ENCODE results near the gene PTGDS. TPM values are rescaled to one million over a fixed set of nuclear protein-coding genes. Genes with fewer than 3 reads are reported as not detected.

The PTGDS gene
- total and polyA plus RNA-seq, 4 donors: 0.23 to 15.2 (median 6.4) TPM

DNA sequence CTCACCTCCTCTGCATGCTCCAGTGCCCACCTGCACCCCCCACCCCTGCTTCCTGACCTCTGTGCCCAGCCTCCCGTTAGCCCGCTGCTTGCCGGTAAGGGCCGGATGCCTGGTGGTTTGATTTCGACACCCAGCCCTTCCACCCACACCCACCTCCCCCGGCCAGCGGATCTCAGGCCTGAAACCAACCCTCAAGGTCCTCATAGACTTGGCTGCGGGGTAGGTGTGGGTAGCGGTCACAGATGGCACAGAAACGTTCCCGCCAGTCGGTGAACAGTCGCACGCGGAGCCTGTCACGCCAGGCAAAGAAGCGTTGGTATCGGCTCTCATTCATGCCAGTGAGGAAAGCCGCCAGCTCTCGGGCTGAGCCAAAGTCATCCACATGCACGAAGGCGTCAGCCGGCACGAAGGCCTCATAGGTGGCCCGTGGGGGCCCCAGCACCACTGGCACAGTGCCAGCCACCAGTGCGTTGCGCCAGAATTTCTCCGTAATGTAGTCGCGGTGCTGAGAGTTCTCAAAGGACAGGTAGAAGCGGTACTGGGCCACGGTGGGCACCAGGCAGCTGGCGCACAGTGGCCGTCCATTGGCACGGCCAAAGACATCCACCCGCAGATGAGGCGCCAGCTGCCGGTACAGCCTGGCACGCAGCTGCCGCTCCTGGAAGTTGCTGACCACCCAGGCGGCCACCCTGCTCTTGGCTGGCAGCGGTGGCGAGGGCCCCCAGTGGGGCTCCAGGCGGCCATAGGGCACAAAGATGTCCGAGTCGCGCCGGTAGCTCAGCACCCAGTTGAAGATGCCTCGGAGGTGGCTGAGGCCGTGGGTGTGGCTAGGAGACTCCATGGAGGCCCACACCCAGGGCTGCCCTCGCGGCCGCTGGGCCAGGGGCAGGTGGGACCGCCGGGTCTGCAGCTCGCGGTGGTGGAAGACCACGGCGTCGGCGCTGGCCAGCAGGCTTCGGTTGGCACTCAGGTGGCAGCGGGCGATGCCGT is 53.5 kb downstream of the PTGDS start (continued):
- TF ChIP-seq, protein P1, sequence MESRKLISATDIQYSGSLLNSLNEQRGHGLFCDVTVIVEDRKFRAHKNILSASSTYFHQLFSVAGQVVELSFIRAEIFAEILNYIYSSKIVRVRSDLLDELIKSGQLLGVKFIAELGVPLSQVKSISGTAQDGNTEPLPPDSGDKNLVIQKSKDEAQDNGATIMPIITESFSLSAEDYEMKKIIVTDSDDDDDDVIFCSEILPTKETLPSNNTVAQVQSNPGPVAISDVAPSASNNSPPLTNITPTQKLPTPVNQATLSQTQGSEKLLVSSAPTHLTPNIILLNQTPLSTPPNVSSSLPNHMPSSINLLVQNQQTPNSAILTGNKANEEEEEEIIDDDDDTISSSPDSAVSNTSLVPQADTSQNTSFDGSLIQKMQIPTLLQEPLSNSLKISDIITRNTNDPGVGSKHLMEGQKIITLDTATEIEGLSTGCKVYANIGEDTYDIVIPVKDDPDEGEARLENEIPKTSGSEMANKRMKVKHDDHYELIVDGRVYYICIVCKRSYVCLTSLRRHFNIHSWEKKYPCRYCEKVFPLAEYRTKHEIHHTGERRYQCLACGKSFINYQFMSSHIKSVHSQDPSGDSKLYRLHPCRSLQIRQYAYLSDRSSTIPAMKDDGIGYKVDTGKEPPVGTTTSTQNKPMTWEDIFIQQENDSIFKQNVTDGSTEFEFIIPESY (IDR thresholded peaks at IDR 0.05): no peak

Other genes with a start within 250 kb of the PTGDS start
Only the 30 nearest of the 37 such genes appear.
- gene LCN8, start 219.3 kb upstream of the PTGDS start, total RNA-seq: not detected
- gene LCN8, start 219.3 kb upstream of the PTGDS start, polyA plus RNA-seq: not detected
- gene LCN15, start 213.0 kb upstream of the PTGDS start, total RNA-seq: not detected
- gene LCN15, start 213.0 kb upstream of the PTGDS start, polyA plus RNA-seq: not detected
- 10 to 100 TPM; 32.2 to 58.9 TPM for gene TMEM141, start 186.2 kb upstream of the PTGDS start, total RNA-seq
- gene TMEM141, start 186.2 kb upstream of the PTGDS start, polyA plus RNA-seq: 10 to 100 TPM; 73.6 to 74.7 TPM
- gene CCDC183, start 181.2 kb upstream of the PTGDS start, total RNA-seq: 1 to 10 TPM in 1 of 2 donors, under 1 TPM in 1; 0.75 to 1.8 TPM
- 1 to 10 TPM in 1 of 2 donors, under 1 TPM in 1; 0.20 to 1.3 TPM for gene CCDC183, start 181.2 kb upstream of the PTGDS start, polyA plus RNA-seq
- 10 to 100 TPM; 12.6 to 32.6 TPM for gene RABL6, start 169.6 kb upstream of the PTGDS start, total RNA-seq
- 1 to 10 TPM; 3.6 to 8.7 TPM for gene RABL6, start 169.6 kb upstream of the PTGDS start, polyA plus RNA-seq
- gene AJM1, start 135.0 kb upstream of the PTGDS start, total RNA-seq: 1 to 10 TPM in 1 of 2 donors, under 1 TPM in 1; 0.56 to 2.3 TPM
- 1 to 10 TPM in 1 of 2 donors, under 1 TPM in 1; 0.61 to 1.0 TPM for gene AJM1, start 135.0 kb upstream of the PTGDS start, polyA plus RNA-seq
- gene PHPT1, start 128.1 kb upstream of the PTGDS start, total RNA-seq: 10 to 100 TPM; 23.2 to 40.4 TPM
- gene PHPT1, start 128.1 kb upstream of the PTGDS start, polyA plus RNA-seq: 10 to 100 TPM; 44.2 to 83.1 TPM
- gene MAMDC4, start 125.2 kb upstream of the PTGDS start, total RNA-seq: 1 to 10 TPM; 4.0 to 8.1 TPM
- 1 to 10 TPM; 2.4 to 3.9 TPM for gene MAMDC4, start 125.2 kb upstream of the PTGDS start, polyA plus RNA-seq
- gene EDF1, start 111.2 kb upstream of the PTGDS start, total RNA-seq: 100 to 1,000 TPM; 123 to 248 TPM
- 100 to 1,000 TPM; 289 to 513 TPM for gene EDF1, start 111.2 kb upstream of the PTGDS start, polyA plus RNA-seq
- gene TRAF2, start 91.0 kb upstream of the PTGDS start, total RNA-seq: 10 to 100 TPM in 1 of 2 donors, 1 to 10 TPM in 1; 7.5 to 14.9 TPM
- 1 to 10 TPM; 4.7 to 6.1 TPM for gene TRAF2, start 91.0 kb upstream of the PTGDS start, polyA plus RNA-seq
- 100 to 1,000 TPM in 1 of 2 donors, 10 to 100 TPM in 1; 64.0 to 163 TPM for gene FBXW5, start 32.8 kb upstream of the PTGDS start, total RNA-seq
- gene FBXW5, start 32.8 kb upstream of the PTGDS start, polyA plus RNA-seq: 100 to 1,000 TPM in 1 of 2 donors, 10 to 100 TPM in 1; 87.1 to 130 TPM
- gene C8G, start 32.3 kb upstream of the PTGDS start, total RNA-seq: 100 to 1,000 TPM in 1 of 2 donors, 10 to 100 TPM in 1; 25.1 to 323 TPM
- gene C8G, start 32.3 kb upstream of the PTGDS start, polyA plus RNA-seq: 1,000 to 10,000 TPM in 1 of 2 donors, 100 to 1,000 TPM in 1; 892 to 1,117 TPM
- gene LCN12, start 25.2 kb upstream of the PTGDS start, total RNA-seq: 1 to 10 TPM; 2.3 to 5.2 TPM
- 10 to 100 TPM in 1 of 2 donors, 1 to 10 TPM in 1; 7.3 to 12.2 TPM for gene LCN12, start 25.2 kb upstream of the PTGDS start, polyA plus RNA-seq
- under 1 TPM in 1 of 2 donors, not detected in 1; 0.08 TPM for gene LCNL1, start 5.5 kb downstream of the PTGDS start, total RNA-seq
- gene LCNL1, start 5.5 kb downstream of the PTGDS start, polyA plus RNA-seq: under 1 TPM in 1 of 2 donors, not detected in 1; 0.01 TPM
- gene PAXX, start 14.9 kb downstream of the PTGDS start, total RNA-seq: 1 to 10 TPM; 7.3 to 9.0 TPM
- gene PAXX, start 14.9 kb downstream of the PTGDS start, polyA plus RNA-seq: 10 to 100 TPM; 29.4 to 34.1 TPM
- under 1 TPM; 0.33 to 0.42 TPM for gene CLIC3, start 19.1 kb downstream of the PTGDS start, total RNA-seq
- under 1 TPM; 0.38 to 0.83 TPM for gene CLIC3, start 19.1 kb downstream of the PTGDS start, polyA plus RNA-seq
- gene ABCA2, start 50.7 kb downstream of the PTGDS start, total RNA-seq: 10 to 100 TPM in 1 of 2 donors, 1 to 10 TPM in 1; 2.9 to 15.2 TPM
- gene ABCA2, start 50.7 kb downstream of the PTGDS start, polyA plus RNA-seq: 10 to 100 TPM in 1 of 2 donors, 1 to 10 TPM in 1; 9.5 to 15.1 TPM
- under 1 TPM; 0.37 to 0.67 TPM for gene FUT7, start 54.6 kb downstream of the PTGDS start, total RNA-seq
- under 1 TPM in 1 of 2 donors, not detected in 1; 0.14 TPM for gene FUT7, start 54.6 kb downstream of the PTGDS start, polyA plus RNA-seq
- 1 to 10 TPM; 2.7 to 5.6 TPM for gene NPDC1, start 68.7 kb downstream of the PTGDS start, total RNA-seq
- gene NPDC1, start 68.7 kb downstream of the PTGDS start, polyA plus RNA-seq: 10 to 100 TPM in 1 of 2 donors, 1 to 10 TPM in 1; 9.0 to 14.5 TPM
- under 1 TPM; 0.09 to 0.25 TPM for gene ENTPD2, start 76.6 kb downstream of the PTGDS start, total RNA-seq
- gene ENTPD2, start 76.6 kb downstream of the PTGDS start, polyA plus RNA-seq: under 1 TPM; 0.17 to 0.40 TPM
- 1 to 10 TPM in 1 of 2 donors, under 1 TPM in 1; 0.08 to 1.8 TPM for gene SAPCD2, start 93.1 kb downstream of the PTGDS start, total RNA-seq
- under 1 TPM; 0.06 to 0.38 TPM for gene SAPCD2, start 93.1 kb downstream of the PTGDS start, polyA plus RNA-seq
- gene UAP1L1, start 100.0 kb downstream of the PTGDS start, total RNA-seq: 1 to 10 TPM; 1.8 to 2.3 TPM
- gene UAP1L1, start 100.0 kb downstream of the PTGDS start, polyA plus RNA-seq: 1 to 10 TPM in 1 of 2 donors, under 1 TPM in 1; 0.35 to 1.6 TPM
- 10 to 100 TPM; 19.9 to 31.8 TPM for gene MAN1B1, start 109.5 kb downstream of the PTGDS start, total RNA-seq
- 10 to 100 TPM; 23.2 to 29.7 TPM for gene MAN1B1, start 109.5 kb downstream of the PTGDS start, polyA plus RNA-seq
- 10 to 100 TPM; 25.0 to 38.8 TPM for gene DPP7, start 137.2 kb downstream of the PTGDS start, total RNA-seq
- gene DPP7, start 137.2 kb downstream of the PTGDS start, polyA plus RNA-seq: 10 to 100 TPM; 62.6 to 71.1 TPM
- not detected for gene GRIN1, start 161.7 kb downstream of the PTGDS start, total RNA-seq
- under 1 TPM in 1 of 2 donors, not detected in 1; 0.05 TPM for gene GRIN1, start 161.7 kb downstream of the PTGDS start, polyA plus RNA-seq
- under 1 TPM in 1 of 2 donors, not detected in 1; 0.17 TPM for gene LRRC26, start 192.5 kb downstream of the PTGDS start, total RNA-seq
- under 1 TPM in 1 of 2 donors, not detected in 1; 0.09 TPM for gene LRRC26, start 192.5 kb downstream of the PTGDS start, polyA plus RNA-seq
- not detected for gene TMEM210, start 194.6 kb downstream of the PTGDS start, total RNA-seq
- not detected for gene TMEM210, start 194.6 kb downstream of the PTGDS start, polyA plus RNA-seq
- 10 to 100 TPM; 19.4 to 32.6 TPM for gene ANAPC2, start 211.1 kb downstream of the PTGDS start, total RNA-seq
- gene ANAPC2, start 211.1 kb downstream of the PTGDS start, polyA plus RNA-seq: 10 to 100 TPM in 1 of 2 donors, 1 to 10 TPM in 1; 9.3 to 19.9 TPM
- 10 to 100 TPM; 29.8 to 37.5 TPM for gene SSNA1, start 211.2 kb downstream of the PTGDS start, total RNA-seq
- 10 to 100 TPM; 43.1 to 44.2 TPM for gene SSNA1, start 211.2 kb downstream of the PTGDS start, polyA plus RNA-seq
- gene TPRN, start 223.2 kb downstream of the PTGDS start, total RNA-seq: 10 to 100 TPM in 1 of 2 donors, 1 to 10 TPM in 1; 5.4 to 15.8 TPM
- gene TPRN, start 223.2 kb downstream of the PTGDS start, polyA plus RNA-seq: 10 to 100 TPM in 1 of 2 donors, 1 to 10 TPM in 1; 6.5 to 20.1 TPM